T-cell (primary cell): ENCODE results near the gene SVBP. TPM values are rescaled to one million over a fixed set of nuclear protein-coding genes. Genes with fewer than 3 reads are reported as not detected.

ENCODE experiments used
- ATAC-seq, 4 experiments: fragments of 200-7000 bp in 3 of 4; fragments of 150-1000 bp in 1 of 4; cut with Tn5 transposase; replicated peaks in 1 of 4; 1 replicate in 3 of 4; 2 replicates in 1 of 4; pipeline ENCODE4 v1.10.0; 2021; ENCODE audit warnings: moderate library complexity in 3 of 4, mild to moderate bottlenecking in 2 of 4, moderate number of reproducible peaks in 1 of 4
- CTCF ChIA-PET, 2 donors: fragments of 300-600 bp; sonication (Branson Sonifier 250); formaldehyde crosslinking; loops; one replicate each; lab custom pipeline; 2022; ENCODE audit warnings: antibody characterized with exemption in 2 of 2; lab: Charles Lee
- POLR2A ChIA-PET, 2 donors: fragments of 300-600 bp; sonication (Branson Sonifier 250); formaldehyde crosslinking; loops; one replicate each; lab custom pipeline; 2022; ENCODE audit warnings: antibody characterized with exemption in 2 of 2; lab: Charles Lee
- DNase-seq, 35 experiments: peaks; one replicate each; pipeline versions ENCODE4 v3.0.0 to v3.0.0-alpha.2; 2013 to 2023
- H3K27ac ChIP-seq: one replicate; pipeline ENCODE4 v1.5.1; 2013; ENCODE audit warnings: low read length
- H3K27me3 ChIP-seq, 2 experiments: replicated peaks in 1 of 2; 1 replicate in 1 of 2; 2 replicates in 1 of 2; pipeline versions ENCODE4 v1.6.1 to v1.7.0; 2013; ENCODE audit warnings: low read length in 1 of 2, mixed read lengths in 1 of 2; ENCODE audit not compliant: control insufficient read depth in 2 of 2, insufficient read depth in 2 of 2; ENCODE audit errors: extremely low read depth in 1 of 2
- H3K36me3 ChIP-seq, 2 donors: 1 replicate in 1 of 2; 2 replicates in 1 of 2; pipeline versions ENCODE4 v1.6.1 to v1.7.0; 2013; ENCODE audit warnings: low read length in 1 of 2; ENCODE audit not compliant: control insufficient read depth in 2 of 2, insufficient read depth in 1 of 2; ENCODE audit errors: extremely low read depth in 1 of 2
- H3K4me1 ChIP-seq, 2 experiments: 1 replicate in 1 of 2; 2 replicates in 1 of 2; pipeline versions ENCODE4 v1.6.1 to v1.7.0; 2013; ENCODE audit warnings: low read length in 2 of 2, mixed read lengths in 1 of 2; ENCODE audit not compliant: insufficient read depth in 2 of 2, control insufficient read depth in 1 of 2; ENCODE audit errors: extremely low read depth in 1 of 2
- H3K4me3 ChIP-seq, 2 donors: 1 replicate in 1 of 2; 2 replicates in 1 of 2; pipeline versions ENCODE4 v1.5.1 to v1.7.0; 2013; ENCODE audit warnings: mild to moderate bottlenecking in 2 of 2, low read length in 1 of 2, moderate library complexity in 1 of 2; ENCODE audit not compliant: control insufficient read depth in 1 of 2; ENCODE audit errors: extremely low read depth in 1 of 2
- H3K9me3 ChIP-seq: 2 replicates; pipeline ENCODE4 v1.7.0; 2013
- H3K27ac Mint-ChIP-seq, 2 donors: one replicate each; pipeline ENCODE4 v1.8.0; 2020 to 2021; ENCODE audit warnings: mild to moderate bottlenecking in 2 of 2, mixed read lengths in 2 of 2
- H3K27me3 Mint-ChIP-seq, 2 donors: one replicate each; pipeline ENCODE4 v1.8.0; 2021 to 2022; ENCODE audit warnings: mixed read lengths in 2 of 2
- H3K36me3 Mint-ChIP-seq: one replicate; pipeline ENCODE4 v1.8.0; 2021; ENCODE audit warnings: mixed read lengths
- H3K4me1 Mint-ChIP-seq, 3 donors: one replicate each; pipeline ENCODE4 v1.8.0; 2020 to 2022; ENCODE audit warnings: mixed read lengths in 3 of 3, mild to moderate bottlenecking in 1 of 3
- H3K4me3 Mint-ChIP-seq, 3 donors: one replicate each; pipeline ENCODE4 v1.8.0; 2020 to 2022; ENCODE audit warnings: mild to moderate bottlenecking in 3 of 3, mixed read lengths in 3 of 3, moderate library complexity in 3 of 3
- H3K9me3 Mint-ChIP-seq, 3 donors: one replicate each; pipeline ENCODE4 v1.8.0; 2020 to 2022; ENCODE audit warnings: mixed read lengths in 3 of 3
- WGBS: methylation state at CpG from one replicate; pipeline ENCODE4 v1.1.5; 2013; ENCODE audit warnings: missing lambda C conversion rate; ENCODE audit not compliant: insufficient coverage; 5-methylcytosine and 5-hydroxymethylcytosine counted together
- total RNA-seq, 35 experiments: library from RNA in 6 of 35; stranded (reverse) in 6 of 35; fragments of 120-200 nt in 1 of 35; gene quantifications; one replicate each; pipeline versions ENCODE4 v1.2.1 to v1.2.4 and lab custom pipeline; 2013 to 2026

Gene SVBP
- total RNA-seq, 5 donors from 2014 or later (not counting 1 experiment from before 2014, with no cell fraction given) = 15.8 to 19.7 (median 18.7) TPM

DNA sequence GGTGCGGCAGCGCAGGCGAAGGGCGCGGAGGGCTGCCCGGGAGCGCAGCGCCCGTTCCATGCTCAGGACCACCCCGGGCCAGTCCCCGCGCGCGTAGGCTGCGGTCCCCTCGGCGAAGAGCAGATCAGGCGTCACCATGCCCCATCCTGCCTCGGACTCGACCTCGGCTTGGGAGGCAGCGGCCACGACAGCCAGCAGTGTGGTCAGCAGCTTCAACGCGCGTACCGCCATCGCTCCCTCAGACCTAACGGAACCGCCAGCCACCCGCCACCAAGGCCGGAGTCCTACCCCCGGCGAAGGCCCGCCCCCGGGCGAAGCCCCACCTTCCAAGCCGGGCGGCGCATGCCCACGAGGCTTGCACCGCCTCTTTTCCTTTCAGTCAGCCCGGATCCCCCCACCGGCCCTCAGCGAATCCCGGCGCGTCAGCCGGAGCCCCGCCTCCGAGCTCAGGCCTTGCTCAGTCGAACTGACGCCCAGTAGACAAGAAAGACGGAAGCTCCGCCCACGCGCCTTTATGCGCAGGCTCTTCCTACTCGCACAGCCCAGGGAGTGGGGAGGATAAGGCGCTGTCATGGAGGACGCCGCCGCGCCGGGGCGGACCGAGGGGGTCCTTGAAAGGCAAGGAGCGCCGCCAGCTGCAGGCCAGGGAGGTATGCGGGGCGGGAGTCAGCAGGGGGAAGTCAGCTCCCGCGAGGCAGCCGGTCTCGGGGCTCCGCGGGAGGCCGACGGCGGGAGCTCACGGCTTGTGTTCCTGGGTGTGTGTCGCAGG lies 50.3 kb downstream of the SVBP start, which contains the start of the genes C1orf50 and P3H1:
C1orf50 (plus strand) TSS at position 509 of the 769 bp plus-strand sequence; CDS start at position 572, 63 bp downstream.
P3H1 (minus strand) TSS at position 288 of the 769 bp plus-strand sequence; CDS start at position 231, 57 bp downstream.
- peak; percentile 99 to 100 (median 100) for DNase-seq
- peaks cover 0 to 3% of the 10 kb centered on the region in 2 donors for H3K36me3 ChIP-seq
- no peak within 1 kb of the TSS for H3K4me3 Mint-ChIP-seq
- H3K9me3 Mint-ChIP-seq = no peaks in the 10 kb centered on the region
- WGBS = under 1% methylated on average over 81 of the region's 82 CpGs
- peaks cover 22 to 38% of the 10 kb centered on the region in 2 experiments for H3K4me1 ChIP-seq
- ChIA-PET CTCF (interaction anchor here (0.6 to 2.3 kb wide), 16 partner anchors 8 to 433 kb away, joined by 3 to 16 read pairs (median 4); partner anchors contain the start of genes ERMAP (in 1 of the 2), SVBP (in 1 of the 2), YBX1 (in 1 of the 2) and ZNF691 (in 1 of the 2)), POLR2A (interaction anchor here (0.5 to 1.7 kb wide), 16 partner anchors 12 to 594 kb away, joined by 3 to 9 read pairs (median 3); partner anchors contain the start of genes ZNF691 (in 2 of the 2), ERMAP (in 1 of the 2), SVBP (in 1 of the 2) and YBX1 (in 1 of the 2))
- H3K27me3 ChIP-seq = no peaks in the 10 kb centered on the region
- H3K4me3 ChIP-seq = peak within 1 kb of the TSS; percentile 81 to 86
- no peaks in the 10 kb centered on the region for H3K27me3 Mint-ChIP-seq
- peaks cover 10% of the 10 kb centered on the region for H3K36me3 Mint-ChIP-seq
- ATAC-seq = peak; percentile 92 to 96 (median 92)
- H3K27ac Mint-ChIP-seq = peak within 1 kb of the TSS; percentile 92
- peaks cover 34 to 45% (median 36%) of the 10 kb centered on the region in 3 donors for H3K4me1 Mint-ChIP-seq
- no peaks in the 10 kb centered on the region for H3K9me3 ChIP-seq
- peak within 1 kb of the TSS; percentile 66 for H3K27ac ChIP-seq

DNA sequence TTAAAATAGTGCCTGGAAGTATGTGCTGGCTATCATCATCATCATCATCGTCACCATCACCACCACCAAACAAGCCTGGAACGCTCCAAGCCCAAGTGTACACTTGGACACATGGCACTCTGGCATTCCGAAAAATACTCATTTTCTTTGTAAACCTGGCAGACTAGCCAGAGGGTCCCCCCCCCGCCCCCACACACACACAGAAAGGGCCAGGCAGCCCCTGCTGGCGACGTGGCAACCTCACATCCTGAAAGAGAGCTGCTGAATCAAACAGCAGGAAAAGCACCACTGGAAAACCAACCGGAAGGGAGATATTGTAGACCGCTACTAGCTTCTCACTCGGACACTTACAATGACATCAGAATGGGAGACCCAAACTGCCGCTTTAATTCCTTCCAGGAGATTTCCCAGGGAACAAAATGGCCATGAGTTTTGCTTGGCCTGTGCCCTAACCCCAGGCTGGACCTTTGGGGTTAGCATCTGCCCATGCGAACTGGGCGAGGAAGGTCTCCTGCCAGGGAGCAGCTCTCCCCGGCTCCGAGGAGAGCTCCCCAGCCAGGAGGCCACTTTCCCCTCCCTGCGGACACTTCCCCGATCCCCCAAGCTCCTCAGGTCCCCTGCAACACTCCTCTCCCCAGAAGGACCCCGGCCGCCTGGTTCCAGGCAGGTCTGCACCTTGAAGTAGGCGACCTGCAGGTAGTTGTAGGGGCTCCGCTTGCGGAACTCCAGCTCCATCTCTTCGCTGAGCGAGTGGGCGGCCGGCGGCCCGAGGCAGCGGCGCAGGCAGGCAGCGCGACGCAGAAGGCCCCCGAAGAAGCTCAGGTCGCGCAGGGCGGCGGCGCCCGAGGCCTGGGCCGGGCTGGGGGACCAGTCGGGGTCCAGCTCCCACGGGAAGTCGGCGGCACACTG lies 51.1 kb downstream of the SVBP start:
- POLR2A ChIA-PET = interaction anchor here (0.5 to 1.7 kb wide), 16 partner anchors 13 to 833 kb away, joined by 3 to 9 read pairs (median 3); partner anchors contain the start of genes ZNF691 (in 2 of the 2) and YBX1 (in 1 of the 2)
- peak in 19 of 35 experiments; percentile 13 to 61 (median 22) for DNase-seq
- no peaks in the 10 kb centered on the region for H3K27me3 Mint-ChIP-seq

DNA sequence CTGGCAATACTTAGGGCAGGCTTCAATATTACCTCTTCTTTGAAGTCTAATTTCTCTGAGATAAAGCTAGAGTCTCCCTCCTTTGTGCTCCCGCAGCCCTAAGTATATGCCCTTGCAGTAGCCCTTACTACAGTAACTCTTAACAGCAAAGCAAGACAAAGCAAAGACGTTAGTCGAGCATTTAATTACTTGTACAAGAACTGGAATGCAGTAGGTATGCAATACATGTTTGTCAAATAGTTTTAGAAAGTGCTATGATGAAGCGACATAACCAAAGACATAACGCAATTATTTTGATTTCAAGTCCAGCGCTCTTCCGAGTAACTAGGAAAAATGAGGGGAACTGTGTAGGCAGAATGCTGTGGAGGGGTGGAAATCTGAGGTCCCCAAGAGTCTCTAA lies 51.9 kb downstream of the SVBP start:
- H3K4me3 ChIP-seq = peak overlapping the region in 1 of 2 donors; percentile 86
- H3K4me3 Mint-ChIP-seq = no peak overlapping the region

More for the DNA sequence above, 51.1 kb downstream of the SVBP start:
- H3K27me3 ChIP-seq = no peaks in the 10 kb centered on the region
- Mint-ChIP-seq H3K4me1 (peaks cover 33 to 44% (median 34%) of the 10 kb centered on the region in 3 donors), H3K27ac (peak overlapping the region in 1 of 2 donors; percentile 79), H3K36me3 (peaks cover 10% of the 10 kb centered on the region), H3K9me3 (no peaks in the 10 kb centered on the region), H3K4me3 (no peak overlapping the region)
- peak in 3 of 4 experiments; percentile 11 to 21 (median 18) for ATAC-seq
- H3K36me3 ChIP-seq = peaks cover 6% of the 10 kb centered on the region in 2 donors
- H3K4me3 ChIP-seq = peak overlapping the region; percentile 81 to 86
- no peaks in the 10 kb centered on the region for H3K9me3 ChIP-seq
- peaks cover 22 to 34% of the 10 kb centered on the region in 2 experiments for H3K4me1 ChIP-seq
- 1% methylated on average over 36 of the region's 44 CpGs for WGBS
- CTCF ChIA-PET = interaction anchor here (0.6 to 2.3 kb wide), 17 partner anchors 9 to 493 kb away, joined by 3 to 16 read pairs (median 4); partner anchors contain the start of genes ERMAP (in 1 of the 2), SVBP (in 1 of the 2), YBX1 (in 1 of the 2) and ZNF691 (in 1 of the 2)
- H3K27ac ChIP-seq = no peak overlapping the region

DNA sequence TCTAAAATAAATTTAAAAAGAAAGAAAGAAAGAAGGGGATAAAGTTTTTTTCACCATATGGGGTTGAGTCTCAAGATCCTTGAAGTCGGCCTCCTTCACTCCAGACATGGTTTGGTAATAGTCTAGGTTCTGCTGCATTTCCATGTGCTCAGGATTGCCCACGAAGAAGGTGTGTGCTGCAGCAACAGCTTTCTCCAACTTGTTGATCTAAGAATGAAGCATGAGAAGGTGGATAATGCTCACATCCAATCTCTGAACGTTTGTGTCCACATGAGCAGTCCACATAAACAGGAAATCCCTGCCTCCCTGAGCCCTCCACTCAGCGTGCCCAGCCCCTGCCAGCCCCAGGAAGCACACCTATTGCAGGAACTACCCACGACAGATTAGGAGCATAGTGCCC lies 54.9 kb downstream of the SVBP start:
- Mint-ChIP-seq H3K27me3 (no peaks in the 10 kb centered on the region), H3K9me3 (no peaks in the 10 kb centered on the region), H3K4me3 (no peak overlapping the region), H3K36me3 (peaks cover 13% of the 10 kb centered on the region), H3K27ac (no peak overlapping the region), H3K4me1 (peaks cover 0 to 13% (median 3%) of the 10 kb centered on the region in 3 donors)
- H3K9me3 ChIP-seq = no peaks in the 10 kb centered on the region
- ChIA-PET CTCF (no interaction called here), POLR2A (no interaction called here)
- H3K4me1 ChIP-seq = peaks cover 12 to 20% of the 10 kb centered on the region in 2 experiments
- H3K27me3 ChIP-seq = no peaks in the 10 kb centered on the region
- no peak overlapping the region for H3K4me3 ChIP-seq
- DNase-seq (no peak), ATAC-seq (no peak)
- 66% methylated on average over 4 of the region's 5 CpGs for WGBS
- no peak overlapping the region for H3K27ac ChIP-seq
- peaks cover 9 to 24% of the 10 kb centered on the region in 2 donors for H3K36me3 ChIP-seq

More for the DNA sequence above, 51.9 kb downstream of the SVBP start:
- peaks cover 5% of the 10 kb centered on the region for H3K36me3 Mint-ChIP-seq
- H3K36me3 ChIP-seq = peaks cover 3 to 6% of the 10 kb centered on the region in 2 donors
- ChIA-PET POLR2A (interaction anchor here (0.6 to 0.7 kb wide), 2 partner anchors 12 to 83 kb away, joined by 3 read pairs; no protein-coding TSS in a partner anchor), CTCF (interaction anchor here in 1 of 2 donors (0.9 kb wide), 1 partner anchor 490 kb away, joined by 3 read pairs; no protein-coding TSS in a partner anchor)
- DNase-seq (no peak), ATAC-seq (no peak)
- no peak overlapping the region for H3K27ac ChIP-seq
- no peak overlapping the region for H3K27ac Mint-ChIP-seq
- no peaks in the 10 kb centered on the region for H3K9me3 Mint-ChIP-seq
- peaks cover 26 to 38% (median 27%) of the 10 kb centered on the region in 3 donors for H3K4me1 Mint-ChIP-seq
- no CpG with 5 or more reads among the region's 7 CpGs for WGBS
- peaks cover 22 to 34% of the 10 kb centered on the region in 2 experiments for H3K4me1 ChIP-seq
- no peaks in the 10 kb centered on the region for H3K27me3 ChIP-seq
- H3K9me3 ChIP-seq = no peaks in the 10 kb centered on the region
- no peaks in the 10 kb centered on the region for H3K27me3 Mint-ChIP-seq

DNA sequence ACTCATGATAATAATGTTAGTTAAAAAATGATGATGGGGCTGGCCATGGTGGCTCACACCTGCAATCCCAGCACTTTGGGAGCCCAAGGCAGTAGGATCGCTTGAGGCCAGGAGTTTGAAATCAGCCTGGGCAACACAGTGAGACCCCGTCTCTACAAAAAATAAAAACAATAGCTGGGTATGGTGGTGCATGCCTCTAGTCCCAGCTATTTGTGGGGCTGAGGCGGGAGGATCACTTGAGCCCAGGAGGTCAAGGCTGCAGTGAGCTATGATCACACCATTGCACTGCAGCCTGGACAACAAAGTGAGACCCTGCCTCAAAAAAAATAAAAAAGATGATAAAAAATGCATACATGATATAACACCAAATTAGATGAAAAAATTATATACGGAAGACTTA lies 55.6 kb downstream of the SVBP start:
- Histone ChIP-seq H3K9me3 (no peaks in the 10 kb centered on the region), H3K27ac (no peak overlapping the region), H3K4me3 (no peak overlapping the region), H3K36me3 (peaks cover 10 to 31% of the 10 kb centered on the region in 2 donors), H3K4me1 (peaks cover 12 to 20% of the 10 kb centered on the region in 2 experiments), H3K27me3 (no peaks in the 10 kb centered on the region)
- ATAC-seq (no peak), DNase-seq (no peak)
- peaks cover 4 to 14% (median 7%) of the 10 kb centered on the region in 3 donors for H3K4me1 Mint-ChIP-seq
- no peak overlapping the region for H3K4me3 Mint-ChIP-seq
- ChIA-PET CTCF (no interaction called here), POLR2A (no interaction called here)
- H3K27me3 Mint-ChIP-seq = no peaks in the 10 kb centered on the region
- whole genome bisulfite sequencing = 100% methylated on average over 2 of the region's 4 CpGs
- H3K9me3 Mint-ChIP-seq = no peaks in the 10 kb centered on the region
- no peak overlapping the region for H3K27ac Mint-ChIP-seq
- peaks cover 20% of the 10 kb centered on the region for H3K36me3 Mint-ChIP-seq
